Activated CD4-positive, alpha-beta T cell treated with anti-CD3 and anti-CD28 coated beads for 24 hours (primary cell): Measurements from ENCODE around the gene ANO3.
"Not testable (repeated sequence)": the region's sequence is repeated elsewhere in the genome, so short reads cannot be mapped to it uniquely, and the experiment has no call there.

Source experiments
- DNase-seq, 2 donors: peaks; one replicate each; pipeline ENCODE4 v3.0.0-alpha.2; 2020; ENCODE audit warnings: low read depth in 2 of 2

ANO3 gene

DNA sequence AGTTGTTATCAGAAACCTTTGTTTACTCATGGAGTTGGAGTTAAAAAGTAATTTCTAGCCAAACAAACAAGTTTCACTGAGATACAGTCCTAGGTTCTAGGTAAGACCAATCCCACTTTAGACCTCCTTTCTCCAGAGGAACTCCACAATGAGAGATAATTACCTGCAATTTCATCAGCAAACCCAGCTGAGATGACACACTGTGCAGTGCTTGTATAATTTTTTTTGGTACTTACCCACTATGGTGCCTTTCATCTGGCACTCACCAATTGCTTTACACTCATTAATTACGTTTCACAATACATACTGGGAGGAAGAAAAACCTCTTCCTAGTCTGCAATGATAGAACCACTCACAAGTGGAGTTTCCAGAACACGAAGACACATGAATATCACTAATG is 242.0 kb downstream of the ANO3 start:
- no peak for DNase-seq

DNA sequence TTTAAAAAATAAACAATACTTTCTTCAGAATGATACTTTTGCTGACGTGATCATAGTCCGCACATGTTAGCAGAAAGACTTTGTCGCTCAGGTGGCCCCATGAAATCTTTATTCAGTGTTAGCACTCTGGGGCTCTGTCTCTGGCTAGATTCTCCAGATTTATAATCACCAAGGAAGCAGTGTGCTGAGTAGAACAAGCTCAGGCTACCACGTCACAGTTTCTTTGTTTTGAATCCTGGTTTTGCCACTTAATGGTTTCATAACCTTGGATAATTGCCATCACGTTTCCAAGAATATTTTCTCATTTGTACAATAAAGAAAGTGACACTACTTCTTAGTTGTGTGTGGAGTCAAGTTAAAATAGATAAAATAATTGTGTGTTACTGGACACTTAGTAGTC is 244.0 kb downstream of the ANO3 start:
- no peak for DNase-seq

DNA sequence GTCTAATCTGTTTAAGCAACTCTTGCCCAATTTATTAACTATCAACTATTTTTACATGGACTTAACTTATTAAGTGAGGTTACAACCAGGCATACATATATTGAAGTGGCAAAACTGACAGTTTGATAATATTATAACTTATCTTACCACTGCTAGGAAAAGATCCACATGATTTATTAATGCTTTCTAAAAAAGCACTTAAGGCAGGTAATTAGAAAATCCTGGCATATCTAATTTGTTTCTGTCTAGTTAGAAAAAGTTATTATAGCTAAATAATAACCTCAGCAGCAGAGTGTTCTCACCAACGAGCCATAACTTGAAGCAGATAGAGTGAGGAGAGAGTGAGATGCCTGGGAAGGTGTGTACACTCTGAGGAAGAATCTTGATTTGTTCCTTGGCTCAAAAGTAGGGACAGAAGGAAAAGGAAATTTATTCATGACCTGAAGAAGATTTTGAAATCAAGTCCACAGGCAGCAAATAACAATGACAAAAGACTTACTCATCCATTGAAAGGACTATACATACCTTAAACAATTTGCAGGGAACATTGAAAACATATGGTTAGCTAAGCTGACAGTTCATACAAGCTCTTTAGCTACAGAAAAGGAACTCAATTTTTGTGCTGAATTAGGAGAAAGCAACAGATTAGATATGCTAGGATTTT is 247.2 kb downstream of the ANO3 start:
- DNase-seq = no peak

DNA sequence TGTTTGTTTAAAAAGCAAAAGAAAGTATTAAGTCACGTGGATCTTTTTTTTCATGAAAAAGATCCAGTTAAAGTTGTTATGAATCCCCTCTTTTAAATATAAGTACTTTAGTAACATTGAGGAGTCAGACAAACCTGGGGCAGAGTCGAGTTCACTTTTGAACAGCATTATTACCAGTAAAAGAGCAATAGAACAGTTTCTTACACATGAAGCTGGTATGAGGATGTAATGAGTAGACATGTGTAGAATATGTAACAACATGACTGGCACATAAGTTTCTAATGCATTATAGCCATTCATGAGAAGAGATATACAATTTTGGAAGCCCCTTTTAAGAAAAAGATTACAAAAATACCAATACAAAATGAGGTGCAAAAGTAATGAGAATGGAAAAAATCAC is 247.8 kb downstream of the ANO3 start:
- DNase-seq = no peak

DNA sequence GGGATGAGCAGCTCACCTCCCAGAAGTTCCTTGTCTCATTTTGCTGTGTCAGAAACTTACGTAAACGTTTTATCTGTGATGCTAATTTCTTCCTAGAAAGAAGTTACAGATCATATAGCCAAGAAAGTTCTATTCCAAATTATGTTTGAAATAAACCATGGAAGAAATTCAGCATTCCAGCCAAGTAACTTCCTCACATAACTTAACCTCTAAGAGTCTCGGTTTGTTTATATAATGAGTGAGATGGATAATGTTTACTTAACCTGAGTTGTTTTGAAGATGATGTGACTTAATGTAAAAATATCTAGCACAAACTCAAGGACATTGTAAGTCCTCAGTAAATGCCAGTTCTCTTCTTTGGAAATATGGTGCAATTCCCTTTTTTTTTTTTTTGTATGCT is 249.0 kb downstream of the ANO3 start:
- DNase-seq = no peak

DNA sequence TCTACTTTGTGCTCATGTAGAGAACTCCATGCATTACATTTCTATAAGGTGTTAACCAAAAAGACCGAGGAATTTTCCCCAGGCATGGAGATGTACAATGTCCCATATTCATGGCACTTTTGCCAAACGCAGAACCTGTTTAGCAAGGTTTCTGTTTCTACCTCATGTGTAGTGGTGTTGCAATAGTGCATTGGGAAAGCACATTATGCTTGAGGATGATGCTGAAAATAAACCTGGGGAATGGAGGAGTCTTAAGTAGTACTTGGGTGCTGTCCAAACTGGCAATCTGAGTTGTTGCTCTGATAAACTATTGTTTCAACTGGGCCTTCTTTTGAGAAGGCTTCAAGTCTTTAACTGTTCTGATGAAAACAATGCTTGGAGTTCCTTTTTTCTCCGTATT is 251.6 kb downstream of the ANO3 start:
- no peak for DNase-seq

DNA sequence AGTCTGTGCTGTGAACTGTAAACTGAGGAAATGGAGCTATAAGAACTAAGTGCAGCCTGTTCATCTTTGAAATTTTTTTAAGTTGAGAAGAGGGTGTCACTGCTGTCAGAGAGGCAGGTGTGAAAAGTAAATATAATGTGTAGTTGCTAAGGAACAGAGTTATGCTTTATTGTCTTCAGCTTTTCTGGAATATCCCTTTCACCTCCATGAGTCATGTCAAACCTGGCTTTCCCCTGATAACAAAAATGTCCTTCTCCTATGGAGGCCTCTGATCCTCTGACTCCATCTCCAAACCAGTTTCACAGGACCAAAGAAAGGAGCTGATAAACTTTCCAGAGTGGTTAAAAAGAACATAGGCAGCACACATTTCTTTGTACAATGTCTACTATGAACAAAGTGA is 252.9 kb downstream of the ANO3 start:
- DNase-seq = no peak

DNA sequence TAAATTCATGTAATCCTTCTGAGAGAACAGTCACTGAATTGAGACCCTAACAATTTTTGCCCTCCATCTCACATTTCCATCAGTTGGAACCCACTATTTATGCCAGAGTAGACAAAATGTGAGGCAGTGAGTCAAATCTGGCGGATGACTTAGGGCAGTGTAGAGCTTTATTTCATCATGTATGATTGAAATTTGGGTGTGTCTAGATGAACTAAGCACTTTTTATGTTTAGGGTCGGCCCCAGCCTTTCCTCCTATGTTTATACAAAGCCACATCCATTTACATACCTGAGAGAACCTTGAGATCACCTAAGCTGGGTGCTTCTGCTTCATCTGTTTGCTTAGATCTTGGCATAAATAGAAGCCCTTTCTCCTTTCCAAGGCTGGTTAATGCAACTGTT is 255.1 kb downstream of the ANO3 start:
- no peak for DNase-seq

DNA sequence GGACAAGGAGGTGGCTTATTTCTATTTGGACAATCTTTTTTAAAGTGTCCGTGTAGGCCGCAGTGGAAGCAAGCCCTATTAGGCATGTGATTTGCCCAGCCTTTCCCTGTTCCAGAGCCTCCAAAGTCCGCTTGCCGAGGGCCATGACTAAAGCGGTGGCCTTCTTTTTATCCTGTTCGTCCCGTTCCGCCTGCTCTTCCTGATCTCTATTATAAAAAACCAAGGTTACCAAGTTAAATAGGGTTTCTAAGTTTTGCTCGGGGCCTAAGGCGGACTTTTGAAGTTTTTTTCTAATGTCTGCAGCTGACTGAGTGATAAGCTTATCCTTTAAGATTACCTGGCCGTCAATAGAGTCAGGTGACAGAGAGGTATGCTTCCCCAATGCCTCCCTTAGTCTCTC is 261.8 kb downstream of the ANO3 start:
- no peak for DNase-seq

DNA sequence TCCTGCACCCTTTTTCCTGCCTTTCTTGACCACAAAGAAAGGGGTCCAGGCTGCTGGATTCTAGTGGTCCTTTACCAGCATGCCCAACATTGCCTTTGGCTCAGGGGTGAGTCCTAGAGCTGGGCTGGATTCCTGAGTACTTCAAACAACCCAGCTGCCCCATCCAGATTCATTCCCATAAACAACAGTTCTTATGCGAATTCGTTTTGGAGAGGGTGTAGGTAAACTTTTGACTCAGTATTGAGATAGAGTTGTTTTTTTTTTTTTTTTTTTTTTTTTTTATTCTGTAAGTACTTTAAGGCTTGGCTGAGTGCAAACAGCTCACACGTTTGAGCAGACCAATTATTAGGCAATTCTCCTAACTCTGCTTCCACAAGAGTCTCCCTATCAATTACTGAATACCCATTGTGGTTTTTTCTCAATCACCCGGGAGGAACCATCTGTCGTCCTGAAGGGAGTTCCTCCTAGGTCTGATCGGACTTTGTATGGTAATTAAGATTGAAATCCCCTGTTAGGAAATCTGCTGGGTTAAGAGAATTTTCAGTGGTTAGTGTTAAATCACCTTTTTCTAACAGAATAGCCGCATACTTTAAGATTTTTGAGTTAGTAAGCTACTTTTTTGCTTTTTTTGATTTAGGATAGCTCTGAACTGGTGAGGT is 263.4 kb downstream of the ANO3 start:
- not testable (repeated sequence) for DNase-seq

DNA sequence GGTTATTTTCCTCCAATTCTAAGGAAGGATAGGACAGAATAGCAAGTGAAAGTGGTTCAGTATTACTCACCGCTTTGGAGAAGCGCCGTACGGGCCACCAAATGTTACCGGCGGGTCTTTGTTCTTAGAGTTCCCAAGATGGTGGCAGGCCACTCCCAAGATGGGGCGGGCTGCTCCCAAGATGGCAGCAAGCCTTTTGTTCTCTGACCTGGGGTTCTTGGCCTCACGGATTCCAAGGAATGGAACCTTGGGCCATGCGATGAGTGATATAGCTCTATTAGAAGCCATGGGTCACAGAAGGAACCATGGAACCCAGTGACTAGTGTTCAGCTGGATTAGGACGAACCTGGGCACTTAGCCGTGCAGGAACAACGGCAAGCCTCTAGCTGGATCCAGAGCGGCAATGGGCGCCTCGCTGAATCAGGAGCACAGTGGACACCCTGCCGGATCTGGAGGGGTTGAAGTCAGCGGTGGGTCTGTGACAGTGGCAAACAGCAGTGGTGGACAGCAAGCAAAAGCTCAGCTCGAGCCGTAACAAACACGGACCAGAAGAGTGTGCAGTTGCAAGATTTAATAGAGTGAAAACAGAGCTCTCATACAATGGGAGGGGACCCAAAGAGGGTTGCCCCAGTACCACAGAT is 265.2 kb downstream of the ANO3 start:
- DNase-seq = not testable (repeated sequence)

DNA sequence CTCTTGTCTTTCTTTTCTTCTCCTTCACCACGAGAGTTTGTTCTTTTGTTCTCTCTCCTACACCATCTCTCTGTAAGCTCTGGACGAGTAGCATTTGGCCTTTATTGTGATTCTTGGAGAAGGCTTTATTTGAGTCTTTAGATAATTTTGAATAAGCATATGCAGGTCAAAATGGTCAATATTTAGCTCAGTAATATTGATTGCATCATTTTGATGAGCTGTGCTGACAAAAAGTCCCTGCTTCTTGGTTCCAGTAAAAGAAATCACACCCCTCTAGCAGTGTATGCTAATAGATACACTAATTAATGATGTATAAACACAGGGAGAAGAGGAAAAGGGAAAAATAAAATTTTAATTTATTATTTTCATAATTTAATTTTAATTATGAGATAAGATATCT is 266.0 kb downstream of the ANO3 start:
- DNase-seq = no peak

DNA sequence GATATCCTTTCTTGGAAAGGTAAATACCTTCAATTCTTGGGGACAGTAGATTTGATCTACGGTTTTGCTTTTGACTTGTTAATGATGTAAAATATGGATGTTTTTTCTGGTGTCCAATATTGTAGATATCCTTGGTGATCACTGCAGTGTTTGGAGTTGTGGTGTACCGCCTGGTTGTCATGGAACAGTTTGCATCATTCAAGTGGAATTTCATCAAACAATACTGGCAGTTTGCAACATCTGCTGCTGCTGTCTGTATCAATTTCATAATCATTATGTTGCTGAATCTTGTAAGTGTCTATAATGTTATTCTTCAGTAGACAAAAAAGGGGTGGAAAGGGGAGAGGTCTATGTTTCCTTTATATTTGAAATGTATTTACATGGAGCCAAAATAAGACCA is 267.5 kb downstream of the ANO3 start:
- no peak for DNase-seq

DNA sequence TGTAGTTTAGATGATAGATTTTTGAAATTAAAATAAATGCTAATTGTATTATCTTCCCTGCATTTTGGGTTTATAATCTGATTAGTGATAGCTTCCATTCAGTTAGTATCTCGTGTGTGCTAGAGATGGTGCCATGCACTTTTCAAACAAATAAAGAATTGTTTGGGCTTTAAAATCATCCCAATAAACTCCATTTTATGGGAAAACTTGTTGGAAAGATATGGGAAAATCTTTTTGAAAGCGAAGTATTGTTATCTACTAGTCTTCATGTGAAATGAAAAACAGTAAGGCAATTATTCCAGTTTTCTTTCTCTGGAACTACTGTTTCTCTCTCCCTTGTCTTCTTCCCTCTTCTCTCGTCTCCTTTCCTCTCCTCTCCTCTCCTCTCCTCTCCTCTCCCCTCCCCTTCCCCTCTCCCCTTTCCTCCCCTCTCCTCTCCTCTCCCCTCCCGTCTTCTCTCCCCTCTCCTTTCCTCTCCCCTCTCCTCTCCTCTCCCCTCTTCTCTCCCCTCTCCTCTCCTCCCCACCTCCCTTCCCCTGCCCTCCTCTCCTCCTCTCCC is 268.0 kb downstream of the ANO3 start:
- no peak for DNase-seq

DNA sequence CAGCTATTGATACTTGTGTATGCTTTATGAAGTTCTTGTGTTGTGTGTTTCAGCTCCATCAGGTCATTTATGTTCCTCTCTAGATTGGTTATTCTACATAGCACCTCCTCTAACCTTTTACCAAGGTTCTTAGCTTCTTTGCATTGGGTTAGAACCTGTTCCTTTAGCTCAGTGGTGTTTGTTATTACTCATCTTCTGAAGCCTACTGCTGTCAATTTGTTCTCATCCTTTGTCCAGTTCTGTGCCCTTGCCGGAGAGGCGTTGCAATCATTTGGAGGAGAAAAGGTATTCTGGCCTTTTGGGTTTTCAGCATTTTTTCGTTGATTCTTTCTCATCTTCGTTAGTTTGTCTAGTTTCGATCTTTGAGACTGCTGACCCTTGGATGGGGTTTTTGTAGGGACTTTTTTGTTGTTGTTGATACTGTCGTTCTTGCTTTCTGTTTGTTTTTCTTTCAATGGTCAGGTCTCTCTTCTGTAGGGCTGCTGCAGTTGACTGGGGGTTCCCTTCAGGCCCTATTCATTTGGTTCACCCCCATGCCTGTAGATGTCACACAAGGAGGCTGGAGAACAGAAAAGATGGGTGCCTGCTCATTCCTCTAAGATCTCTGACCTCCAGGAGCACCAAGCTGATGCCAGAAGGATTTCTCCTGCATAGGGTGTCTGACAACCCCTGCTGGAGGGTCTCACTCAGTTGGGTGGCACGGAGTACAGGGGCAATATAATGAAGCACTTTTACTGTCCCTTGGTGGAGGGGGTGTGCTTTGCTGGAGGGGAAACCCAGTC is 276.0 kb downstream of the ANO3 start:
- no peak for DNase-seq

DNA sequence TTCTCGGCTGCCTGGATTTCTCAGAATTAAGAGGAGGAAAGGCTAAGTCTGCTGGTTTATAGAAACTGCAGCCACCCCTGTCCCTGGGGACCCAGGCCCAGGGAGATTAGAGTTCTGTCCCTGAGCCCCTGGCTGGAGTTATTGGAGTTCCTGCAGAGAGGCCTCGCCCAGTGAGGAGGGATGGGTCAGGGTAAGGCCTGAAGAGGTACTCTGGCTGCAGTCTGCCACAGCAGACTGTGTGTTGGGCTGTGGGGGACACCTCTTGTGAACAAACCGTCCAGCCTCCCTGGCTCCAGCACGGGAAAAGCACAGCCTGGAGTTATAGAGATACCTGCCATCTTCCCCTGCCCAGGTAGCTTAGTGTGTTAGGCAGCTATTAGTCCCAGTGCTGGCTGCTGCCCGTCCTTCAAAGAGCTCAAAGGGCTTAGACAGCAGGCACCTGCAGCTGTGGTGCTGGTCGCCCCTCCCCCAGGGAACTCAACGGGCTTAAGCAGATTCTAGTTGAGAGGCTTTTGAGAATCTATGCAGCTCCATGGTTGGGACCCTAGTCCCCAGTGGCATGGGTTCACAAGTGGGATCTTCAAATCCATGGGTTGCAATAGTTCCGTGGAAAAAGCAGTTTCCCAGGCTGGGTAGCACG is 276.7 kb downstream of the ANO3 start:
- no peak for DNase-seq

DNA sequence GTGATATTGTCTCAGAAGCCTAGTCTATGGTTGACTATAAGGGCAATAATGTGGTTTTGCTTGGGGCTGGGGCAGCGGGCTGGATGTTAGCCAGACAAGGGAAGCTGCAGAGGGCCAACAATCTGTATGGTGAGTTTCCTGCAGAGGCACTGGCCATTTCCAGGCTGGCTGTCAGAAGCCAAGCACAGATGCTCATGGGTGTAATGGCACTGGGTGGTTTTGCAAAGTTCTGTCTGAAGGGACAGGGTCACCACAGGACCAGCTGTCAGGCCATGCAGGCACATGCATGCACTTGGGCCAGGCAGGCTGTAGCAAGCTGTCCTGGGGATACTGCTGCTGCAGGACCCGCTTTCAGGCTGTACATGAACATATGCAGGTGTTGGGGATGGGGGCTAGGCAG is 281.8 kb downstream of the ANO3 start:
- DNase-seq = no peak

DNA sequence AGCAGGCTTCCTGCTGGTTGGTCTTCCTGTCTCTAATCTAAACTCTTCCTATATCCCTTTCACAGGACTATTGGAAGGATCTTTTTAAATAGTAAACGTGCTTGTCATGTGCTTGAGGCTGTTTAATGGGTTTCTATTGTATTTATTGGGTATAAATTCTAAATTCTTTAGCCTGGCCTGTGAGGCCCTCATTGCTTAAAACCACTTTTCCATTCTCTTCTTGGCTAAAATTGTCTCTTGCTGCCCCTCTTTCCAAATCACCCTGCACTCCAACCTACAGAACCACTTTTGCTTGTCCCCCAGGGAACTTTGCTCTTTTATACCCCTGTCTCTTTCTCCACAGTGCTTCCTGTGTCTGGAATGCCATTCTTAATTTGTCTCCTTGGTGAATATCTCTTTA is 286.5 kb downstream of the ANO3 start:
- DNase-seq = no peak

DNA sequence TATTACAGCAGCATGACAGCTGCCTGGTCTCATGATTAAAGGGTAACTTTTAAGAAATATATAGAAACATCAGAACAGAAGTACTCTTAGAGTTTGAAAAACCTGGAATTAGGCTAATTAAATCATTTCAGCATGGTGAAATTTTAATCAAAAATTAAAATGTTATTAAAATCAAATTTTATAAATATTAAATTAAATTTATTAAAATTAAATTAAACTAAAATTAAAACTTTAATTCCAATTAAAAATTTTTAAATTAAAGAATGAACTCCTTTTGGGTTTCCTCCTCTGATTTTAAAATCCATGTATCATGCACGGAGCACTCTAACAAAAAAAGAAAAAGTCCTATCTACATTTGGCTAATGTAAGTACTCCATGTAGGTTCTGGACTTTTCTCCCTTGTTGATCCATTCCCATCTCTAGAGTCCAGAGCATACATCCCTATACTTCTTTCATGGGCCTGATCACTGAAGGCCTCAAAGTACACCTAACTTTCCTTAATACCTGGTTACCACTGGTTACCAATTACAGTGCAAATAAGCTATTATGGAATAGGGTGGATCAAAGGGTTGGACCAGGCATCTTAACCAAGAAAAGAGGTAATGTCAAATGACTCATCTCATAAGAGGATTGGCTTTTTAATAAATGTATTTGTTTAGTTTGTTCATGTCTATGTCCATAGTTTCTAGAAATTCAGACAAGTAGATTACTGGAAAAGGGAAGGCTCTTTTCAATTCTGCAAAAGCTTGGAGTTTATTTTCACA is 288.5 kb downstream of the ANO3 start:
- DNase-seq = no peak

DNA sequence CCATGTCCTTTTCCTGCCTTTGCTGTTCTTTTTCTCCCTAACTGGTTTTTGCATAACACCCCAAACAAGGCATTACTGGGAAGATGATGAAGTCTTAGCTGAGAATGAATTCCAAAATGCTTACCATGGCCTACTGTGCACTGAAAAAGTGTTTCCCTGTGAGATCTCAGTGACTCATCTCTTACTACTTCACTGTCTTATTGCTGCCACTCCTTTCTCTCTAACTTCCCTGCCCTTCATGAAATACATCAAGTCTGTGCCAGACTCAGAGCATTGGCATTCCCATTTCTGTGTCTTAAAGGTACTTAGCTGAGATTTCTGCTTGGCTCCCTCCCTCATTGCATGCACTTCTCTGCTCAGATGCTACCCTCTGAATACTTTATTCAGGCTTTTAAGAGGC is 289.2 kb downstream of the ANO3 start:
- no peak for DNase-seq

DNA sequence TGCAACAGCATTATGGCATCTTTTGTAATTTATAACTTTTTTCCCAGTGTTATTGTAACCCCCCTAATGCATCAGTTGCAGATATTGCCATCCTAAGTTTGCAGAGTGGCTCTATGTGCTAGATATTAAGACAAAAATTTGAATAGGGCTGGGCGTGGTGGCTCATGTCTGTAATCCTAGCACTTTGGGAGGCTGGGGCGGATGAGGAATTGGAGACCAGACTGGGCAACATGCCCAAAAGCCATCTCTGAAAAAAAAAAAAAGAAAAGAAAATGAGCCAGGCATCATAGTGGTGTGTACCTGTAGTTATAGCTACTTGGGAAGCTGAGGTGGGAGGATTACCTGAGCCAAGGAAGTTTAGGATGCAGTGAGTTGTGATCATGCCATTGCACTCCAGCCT is 290.3 kb downstream of the ANO3 start:
- no peak for DNase-seq
